GM23248 (cell line): ENCODE data around the gene FEZF2.

ENCODE experiments used
- EZH2 ChIP-seq: fragments of 200-600 bp; sonication (generic); IDR thresholded peaks from 2 replicates; pipeline ENCODE4 v1.6.1; 2018; ENCODE audit warnings: antibody characterized with exemption, mild to moderate bottlenecking; ENCODE audit not compliant: insufficient read depth, poor library complexity, severe bottlenecking
- EZH2phosphoT487 ChIP-seq: fragments of 200-600 bp; sonication (generic); IDR thresholded peaks from 2 replicates; pipeline ENCODE4 v1.6.1; 2018; ENCODE audit warnings: antibody characterized with exemption, moderate library complexity, mild to moderate bottlenecking, low read depth; ENCODE audit not compliant: insufficient read depth

DNA sequence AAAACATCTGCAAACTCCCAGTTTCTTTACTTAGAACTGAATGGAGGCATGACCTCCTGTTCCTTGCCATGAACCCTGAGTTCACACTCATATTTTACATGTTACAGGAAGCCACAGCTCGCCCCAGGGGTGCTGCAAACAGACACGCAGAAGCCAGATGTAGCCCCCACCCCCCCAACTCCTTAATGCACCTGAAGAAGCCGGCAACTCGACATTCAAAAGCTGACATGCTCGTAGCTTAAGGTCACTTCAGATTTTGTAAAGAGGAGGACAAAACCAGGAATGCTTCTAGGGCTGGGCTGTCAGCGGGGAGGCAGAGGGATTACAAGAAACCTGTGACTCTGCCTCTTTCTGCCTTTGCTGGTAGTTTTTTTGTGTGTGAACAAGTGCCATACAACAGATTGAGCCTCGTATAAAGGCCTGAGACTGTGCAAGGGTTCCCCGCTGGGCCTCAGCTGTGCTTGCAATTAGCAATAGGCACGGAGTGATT, 42.0 kb upstream of the FEZF2 start:
- TF ChIP-seq EZH2 (no peak), EZH2phosphoT487 (no peak)
